HG02678 (cell line): Measurements from ENCODE around the gene PRKAG2.

Source experiments
- ATAC-seq: cut with Tn5 transposase; IDR thresholded peaks from one replicate; pipeline ENCODE4 v1.9.1; 2021; ENCODE audit warnings: mild to moderate bottlenecking, moderate library complexity; ENCODE audit not compliant: unreplicated experiment

PRKAG2 gene

GRCh38 chr7:151866761-151867655 lies 9.9 kb downstream of the PRKAG2 start:
- ATAC-seq, result no peak

- ATAC-seq, result no peak
Measured at GRCh38 chr7:151866028-151866427, 10.9 kb downstream of the PRKAG2 start.

GRCh38 chr7:151865070-151865670 lies 11.7 kb downstream of the PRKAG2 start:
- ATAC-seq, result no peak

GRCh38 chr7:151864561-151864960 lies 12.4 kb downstream of the PRKAG2 start:
- ATAC-seq, result no peak

- no peak for ATAC-seq
Measured at GRCh38 chr7:151864081-151864480, 12.8 kb downstream of the PRKAG2 start.

- ATAC-seq, result no peak
Measured at GRCh38 chr7:151863386-151864079, 13.4 kb downstream of the PRKAG2 start.

- no peak for ATAC-seq
Measured at GRCh38 chr7:151862606-151863381, 14.1 kb downstream of the PRKAG2 start.

GRCh38 chr7:151861881-151862280 lies 15.0 kb downstream of the PRKAG2 start:
- ATAC-seq, result no peak

GRCh38 chr7:151860771-151861170 lies 16.1 kb downstream of the PRKAG2 start:
- ATAC-seq, result no peak

- no peak for ATAC-seq
Measured at GRCh38 chr7:151859948-151860685, 16.8 kb downstream of the PRKAG2 start.

- ATAC-seq, result no peak
Measured at GRCh38 chr7:151859111-151859947, 17.6 kb downstream of the PRKAG2 start.

GRCh38 chr7:151858456-151858855 lies 18.5 kb downstream of the PRKAG2 start:
- no peak for ATAC-seq

GRCh38 chr7:151857866-151858450 lies 19.0 kb downstream of the PRKAG2 start:
- ATAC-seq, result no peak

GRCh38 chr7:151857412-151857811 lies 19.5 kb downstream of the PRKAG2 start:
- ATAC-seq, result no peak

- ATAC-seq, result no peak
Measured at GRCh38 chr7:151856516-151856915, 20.4 kb downstream of the PRKAG2 start.

- no peak for ATAC-seq
Measured at GRCh38 chr7:151856098-151856497, 20.8 kb downstream of the PRKAG2 start.

- no peak for ATAC-seq
Measured at GRCh38 chr7:151854720-151855071, 22.2 kb downstream of the PRKAG2 start.

- ATAC-seq, result no peak
Measured at GRCh38 chr7:151853896-151854719, 22.8 kb downstream of the PRKAG2 start.
